HEK293 (cell line): ENCODE data around the gene NKD1.

Experiments
- CTCF ChIA-PET: fragments of 350-600 bp; formaldehyde crosslinking; extraction: SDS; loops from one replicate; lab custom pipeline; 2021; ENCODE audit warnings: antibody characterized with exemption; lab: Yijun Ruan, JAX
- POLR2A ChIA-PET: fragments of 300-600 bp; formaldehyde crosslinking; extraction: SDS; loops from one replicate; lab custom pipeline; 2020; ENCODE audit warnings: antibody characterized with exemption, inconsistent platforms; lab: Yijun Ruan, JAX
- H3K27ac ChIP-seq: fragments of 200-500 bp; sonication (Bioruptor generic); 2 replicates; pipeline ENCODE4 v1.5.1; 2014; ENCODE audit warnings: low read depth, low read length, control low read depth, inconsistent platforms; ENCODE audit errors: extremely low read depth
- H3K36me3 ChIP-seq, 2 experiments: fragments of 200-500 bp in 1 of 2; sonication (Bioruptor generic) in 1 of 2; 1 replicate in 1 of 2; 2 replicates in 1 of 2; pipeline ENCODE4 v1.5.1; 2014 to 2017; ENCODE audit warnings: inconsistent platforms in 2 of 2, low read length in 2 of 2; ENCODE audit not compliant: control insufficient read depth in 2 of 2, insufficient read depth in 1 of 2
- H3K4me1 ChIP-seq: fragments of 200-500 bp; sonication (Bioruptor generic); 2 replicates; pipeline ENCODE4 v1.5.1; 2014; ENCODE audit warnings: mild to moderate bottlenecking, low read length, inconsistent platforms; ENCODE audit not compliant: control insufficient read depth, insufficient read depth
- H3K4me3 ChIP-seq: 2 replicates; pipeline ENCODE4 v1.5.1; 2011; ENCODE audit warnings: low read depth, mild to moderate bottlenecking, control low read depth, low read length, moderate library complexity
- H3K9me3 ChIP-seq: fragments of 200-500 bp; sonication (Bioruptor generic); 2 replicates; pipeline ENCODE4 v1.5.1; 2014; ENCODE audit warnings: low read depth, low read length, inconsistent platforms; ENCODE audit not compliant: control insufficient read depth, insufficient read depth
- KLF10 ChIP-seq: fragments of 450-650 bp; IDR thresholded peaks from 2 replicates; pipeline ENCODE4 v1.5.1; 2018; ENCODE audit warnings: missing biosample characterization, mild to moderate bottlenecking, missing genetic modification characterization
- ZBTB11 ChIP-seq: fragments of 450-650 bp; formaldehyde crosslinking; conservative IDR thresholded peaks from 2 replicates; pipeline ENCODE4 v1.5.1; 2016; ENCODE audit warnings: low read depth, missing biosample characterization, missing genetic modification characterization
- ZNF513 ChIP-seq: fragments of 450-650 bp; IDR thresholded peaks from 2 replicates; pipeline ENCODE4 v1.5.1; 2018; ENCODE audit warnings: missing biosample characterization, missing genetic modification characterization
- ZNF555 ChIP-seq: fragments of 450-650 bp; formaldehyde crosslinking; conservative IDR thresholded peaks from 2 replicates; pipeline ENCODE4 v1.5.1; 2017; ENCODE audit warnings: missing biosample characterization, mild to moderate bottlenecking, missing genetic modification characterization, inconsistent platforms
- ZNF626 ChIP-seq: fragments of 450-650 bp; sonication (Bioruptor Pico); formaldehyde crosslinking; IDR thresholded peaks from 2 replicates; pipeline ENCODE4 v1.5.1; 2018; ENCODE audit warnings: missing biosample characterization, missing genetic modification characterization, inconsistent platforms
- ZNF658 ChIP-seq: fragments of 450-650 bp; formaldehyde crosslinking; IDR thresholded peaks from 2 replicates; pipeline ENCODE4; 2016; ENCODE audit warnings: missing biosample characterization, missing genetic modification characterization
- ZNF76 ChIP-seq: fragments of 450-650 bp; formaldehyde crosslinking; IDR thresholded peaks from 2 replicates; pipeline ENCODE4; 2016; ENCODE audit warnings: low read depth, missing biosample characterization, missing genetic modification characterization, borderline replicate concordance
- TF ChIP-seq, protein P1 (sequence below): fragments of 450-650 bp; formaldehyde crosslinking; IDR thresholded peaks from 2 replicates; pipeline ENCODE4 v1.5.1; 2016; ENCODE audit warnings: missing biosample characterization, missing genetic modification characterization
- TF ChIP-seq, protein P2 (sequence below): fragments of 450-650 bp; formaldehyde crosslinking; IDR thresholded peaks from 2 replicates; pipeline ENCODE4 v1.5.1; 2016; ENCODE audit warnings: missing biosample characterization, missing genetic modification characterization, low read depth
- TF ChIP-seq, protein P3 (sequence below): fragments of 450-650 bp; formaldehyde crosslinking; IDR thresholded peaks from 2 replicates; pipeline ENCODE4 v1.5.1; 2016; ENCODE audit warnings: missing biosample characterization, missing genetic modification characterization

Gene NKD1

GRCh38 chr16:50646345-50646744 lies 98.1 kb downstream of the NKD1 start:
- H3K36me3 ChIP-seq = no peaks in the 10 kb centered on the region
- H3K4me3 ChIP-seq = no peak overlapping the region
- CTCF ChIA-PET = no interaction called here
- no peaks in the 10 kb centered on the region for H3K9me3 ChIP-seq
- TF ChIP-seq ZNF658 (tag by site-specific recombination) (no peak), KLF10 (no peak)
- H3K27ac ChIP-seq = no peak overlapping the region
- POLR2A ChIA-PET = no interaction called here
- H3K4me1 ChIP-seq = no peaks in the 10 kb centered on the region

GRCh38 chr16:50651835-50652438 lies 103.7 kb downstream of the NKD1 start:
- H3K27ac ChIP-seq = no peak overlapping the region
- TF ChIP-seq, protein P1, sequence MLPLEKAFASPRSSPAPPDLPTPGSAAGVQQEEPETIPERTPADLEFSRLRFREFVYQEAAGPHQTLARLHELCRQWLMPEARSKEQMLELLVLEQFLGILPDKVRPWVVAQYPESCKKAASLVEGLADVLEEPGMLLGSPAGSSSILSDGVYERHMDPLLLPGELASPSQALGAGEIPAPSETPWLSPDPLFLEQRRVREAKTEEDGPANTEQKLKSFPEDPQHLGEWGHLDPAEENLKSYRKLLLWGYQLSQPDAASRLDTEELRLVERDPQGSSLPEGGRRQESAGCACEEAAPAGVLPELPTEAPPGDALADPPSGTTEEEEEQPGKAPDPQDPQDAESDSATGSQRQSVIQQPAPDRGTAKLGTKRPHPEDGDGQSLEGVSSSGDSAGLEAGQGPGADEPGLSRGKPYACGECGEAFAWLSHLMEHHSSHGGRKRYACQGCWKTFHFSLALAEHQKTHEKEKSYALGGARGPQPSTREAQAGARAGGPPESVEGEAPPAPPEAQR (tag by site-specific recombination) = no peak
- no peak for TF ChIP-seq ZNF555
- TF ChIP-seq, protein P2, sequence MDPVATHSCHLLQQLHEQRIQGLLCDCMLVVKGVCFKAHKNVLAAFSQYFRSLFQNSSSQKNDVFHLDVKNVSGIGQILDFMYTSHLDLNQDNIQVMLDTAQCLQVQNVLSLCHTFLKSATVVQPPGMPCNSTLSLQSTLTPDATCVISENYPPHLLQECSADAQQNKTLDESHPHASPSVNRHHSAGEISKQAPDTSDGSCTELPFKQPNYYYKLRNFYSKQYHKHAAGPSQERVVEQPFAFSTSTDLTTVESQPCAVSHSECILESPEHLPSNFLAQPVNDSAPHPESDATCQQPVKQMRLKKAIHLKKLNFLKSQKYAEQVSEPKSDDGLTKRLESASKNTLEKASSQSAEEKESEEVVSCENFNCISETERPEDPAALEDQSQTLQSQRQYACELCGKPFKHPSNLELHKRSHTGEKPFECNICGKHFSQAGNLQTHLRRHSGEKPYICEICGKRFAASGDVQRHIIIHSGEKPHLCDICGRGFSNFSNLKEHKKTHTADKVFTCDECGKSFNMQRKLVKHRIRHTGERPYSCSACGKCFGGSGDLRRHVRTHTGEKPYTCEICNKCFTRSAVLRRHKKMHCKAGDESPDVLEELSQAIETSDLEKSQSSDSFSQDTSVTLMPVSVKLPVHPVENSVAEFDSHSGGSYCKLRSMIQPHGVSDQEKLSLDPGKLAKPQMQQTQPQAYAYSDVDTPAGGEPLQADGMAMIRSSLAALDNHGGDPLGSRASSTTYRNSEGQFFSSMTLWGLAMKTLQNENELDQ (tag by site-specific recombination) = no peak
- TF ChIP-seq, protein P3, sequence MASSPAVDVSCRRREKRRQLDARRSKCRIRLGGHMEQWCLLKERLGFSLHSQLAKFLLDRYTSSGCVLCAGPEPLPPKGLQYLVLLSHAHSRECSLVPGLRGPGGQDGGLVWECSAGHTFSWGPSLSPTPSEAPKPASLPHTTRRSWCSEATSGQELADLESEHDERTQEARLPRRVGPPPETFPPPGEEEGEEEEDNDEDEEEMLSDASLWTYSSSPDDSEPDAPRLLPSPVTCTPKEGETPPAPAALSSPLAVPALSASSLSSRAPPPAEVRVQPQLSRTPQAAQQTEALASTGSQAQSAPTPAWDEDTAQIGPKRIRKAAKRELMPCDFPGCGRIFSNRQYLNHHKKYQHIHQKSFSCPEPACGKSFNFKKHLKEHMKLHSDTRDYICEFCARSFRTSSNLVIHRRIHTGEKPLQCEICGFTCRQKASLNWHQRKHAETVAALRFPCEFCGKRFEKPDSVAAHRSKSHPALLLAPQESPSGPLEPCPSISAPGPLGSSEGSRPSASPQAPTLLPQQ = no peak
- TF ChIP-seq ZNF626 (tag by site-specific recombination) = no peak
- no peak for TF ChIP-seq ZNF76 (tag by site-specific recombination)
- TF ChIP-seq ZNF513 (tag by site-specific recombination) = no peak
- TF ChIP-seq ZNF658 (tag by site-specific recombination) = no peak
- no peak for TF ChIP-seq ZBTB11 (tag by site-specific recombination)
- POLR2A ChIA-PET = no interaction called here
- CTCF ChIA-PET = interaction anchor here (0.6 to 1.5 kb wide), 2 partner anchors 9 to 13 kb away, joined by 3 to 6 read pairs; no protein-coding TSS in a partner anchor
- H3K4me1 ChIP-seq = no peaks in the 10 kb centered on the region
- no peak overlapping the region for H3K4me3 ChIP-seq
- H3K36me3 ChIP-seq = no peaks in the 10 kb centered on the region
- no peaks in the 10 kb centered on the region for H3K9me3 ChIP-seq
